Adrenal gland (tissue), 5 donors: ENCODE data around the gene VRK2.

Experiments
- CTCF ChIP-seq, 6 experiments: fragments of 450-650 bp in 4 of 6; fragments of 200-600 bp in 2 of 6; sonication (generic) in 1 of 6; IDR thresholded peaks; 1 replicate in 5 of 6; 2 replicates in 1 of 6; pipeline versions ENCODE4 v1.5.1 to v1.8.0; 2016 to 2021; ENCODE audit warnings: antibody characterized with exemption in 6 of 6, mild to moderate bottlenecking in 2 of 6, moderate library complexity in 1 of 6
- POLR2A ChIP-seq, 2 donors: fragments of 450-650 bp; IDR thresholded peaks; one replicate each; pipeline ENCODE4 v1.6.1; 2017; ENCODE audit warnings: antibody characterized with exemption in 2 of 2, mild to moderate bottlenecking in 2 of 2, moderate library complexity in 1 of 2
- donor health status: DM: no; HTN: no; CAD: no.

- TF ChIP-seq POLR2A (IDR thresholded peaks at IDR 0.05) (no peak), CTCF (IDR thresholded peaks at IDR 0.05) (no peak)
Observed at GRCh38 chr2:58158481-58158880, 111.9 kb downstream of the VRK2 start.
